B cell (primary cell): ENCODE measurements around the gene CAPN11. TPM values are rescaled to one million over a fixed set of nuclear protein-coding genes. Genes with fewer than 3 reads are reported as not detected.

Source experiments
- ATAC-seq: fragments of 200-7000 bp; cut with Tn5 transposase; one replicate; pipeline ENCODE4 v1.10.0; 2021; ENCODE audit warnings: low read depth, mild to moderate bottlenecking, moderate number of reproducible peaks, moderate library complexity
- CTCF ChIA-PET: fragments of 350-600 bp; sonication (Branson Sonifier 250); formaldehyde crosslinking; loops from one replicate; lab custom pipeline; 2021; ENCODE audit warnings: antibody characterized with exemption, inconsistent platforms; lab: Charles Lee
- POLR2A ChIA-PET: fragments of 350-600 bp; sonication (Branson Sonifier 250); formaldehyde crosslinking; loops from one replicate; lab custom pipeline; 2021; ENCODE audit warnings: antibody characterized with exemption; lab: Charles Lee
- DNase-seq: peaks from one replicate; pipeline ENCODE4 v3.0.0; 2013
- H2AFZ ChIP-seq: 2 replicates; pipeline ENCODE4 v1.6.1; 2012; ENCODE audit warnings: mild to moderate bottlenecking, low read depth, low read length; ENCODE audit not compliant: insufficient read depth, poor library complexity, severe bottlenecking
- H3K27ac ChIP-seq, 2 donors: 1 replicate in 1 of 2; 2 replicates in 1 of 2; pipeline ENCODE4 v1.5.1; 2012 to 2013; ENCODE audit warnings: low read length in 2 of 2, mild to moderate bottlenecking in 2 of 2, moderate library complexity in 1 of 2
- H3K27me3 ChIP-seq, 4 experiments: fragments of 200-600 bp in 1 of 4; sonication (generic) in 1 of 4; replicated peaks in 1 of 4; 1 replicate in 2 of 4; 2 replicates in 2 of 4; pipeline versions ENCODE4 v1.6.1 to v1.7.0; 2013 to 2016; ENCODE audit warnings: low read length in 3 of 4, mild to moderate bottlenecking in 2 of 4, mixed read lengths in 1 of 4, moderate library complexity in 1 of 4; ENCODE audit not compliant: insufficient read depth in 4 of 4, control insufficient read depth in 3 of 4; ENCODE audit errors: control extremely low read depth in 1 of 4
- H3K36me3 ChIP-seq, 2 experiments: replicated peaks in 1 of 2; 1 replicate in 1 of 2; 2 replicates in 1 of 2; pipeline versions ENCODE4 v1.6.1 to v1.7.1; 2013; ENCODE audit warnings: low read length in 1 of 2; ENCODE audit not compliant: insufficient read depth in 2 of 2, control insufficient read depth in 1 of 2; ENCODE audit errors: control extremely low read depth in 1 of 2, extremely low read depth in 1 of 2
- H3K4me1 ChIP-seq, 2 donors: fragments of 200-600 bp in 1 of 2; sonication (generic) in 1 of 2; 1 replicate in 1 of 2; 2 replicates in 1 of 2; pipeline versions ENCODE4 v1.5.1 to v1.6.1; 2013 to 2017; ENCODE audit warnings: low read length in 2 of 2; ENCODE audit not compliant: control insufficient read depth in 2 of 2, insufficient read depth in 2 of 2
- H3K4me2 ChIP-seq: replicated peaks from 2 replicates; pipeline ENCODE3; 2012; ENCODE audit warnings: mild to moderate bottlenecking, low read depth, low read length; ENCODE audit not compliant: poor library complexity, severe bottlenecking
- H3K4me3 ChIP-seq, 5 experiments: fragments of 200-600 bp in 1 of 5; sonication (generic) in 1 of 5; 1 replicate in 3 of 5; 2 replicates in 2 of 5; pipeline versions ENCODE4 v1.5.1 to v1.7.0; 2011 to 2016; ENCODE audit warnings: low read length in 4 of 5, mild to moderate bottlenecking in 4 of 5, low read depth in 2 of 5, control low read depth in 1 of 5, moderate library complexity in 1 of 5; ENCODE audit not compliant: insufficient read depth in 1 of 5; ENCODE audit errors: control extremely low read depth in 1 of 5, extremely low read depth in 1 of 5
- H3K79me2 ChIP-seq: fragments of 200-600 bp; sonication (generic); one replicate; pipeline ENCODE4 v1.6.0; 2016; ENCODE audit warnings: low read length; ENCODE audit not compliant: control insufficient read depth, insufficient read depth
- H3K9ac ChIP-seq: fragments of 200-600 bp; sonication (generic); 2 replicates; pipeline ENCODE4 v1.6.1; 2017; ENCODE audit warnings: mild to moderate bottlenecking, low read length, moderate library complexity
- H3K9me3 ChIP-seq, 3 donors: one replicate each; pipeline versions ENCODE4 v1.6.1 to v1.7.1; 2013; ENCODE audit warnings: low read length in 2 of 3; ENCODE audit not compliant: control insufficient read depth in 2 of 3, insufficient read depth in 1 of 3; ENCODE audit errors: control extremely low read depth in 1 of 3
- H4K20me1 ChIP-seq: 2 replicates; pipeline ENCODE4 v1.6.0; 2012; ENCODE audit warnings: mild to moderate bottlenecking, low read length; ENCODE audit not compliant: insufficient read depth, control insufficient read depth, poor library complexity, severe bottlenecking
- H3K27ac Mint-ChIP-seq: one replicate; pipeline ENCODE4 v1.8.0; 2021; ENCODE audit warnings: mixed read lengths
- H3K27me3 Mint-ChIP-seq: one replicate; pipeline ENCODE4 v1.8.0; 2021; ENCODE audit warnings: mixed read lengths
- H3K4me1 Mint-ChIP-seq: one replicate; pipeline ENCODE4 v1.8.0; 2021; ENCODE audit warnings: mixed read lengths
- H3K4me3 Mint-ChIP-seq: one replicate; pipeline ENCODE4 v1.8.0; 2021; ENCODE audit warnings: mixed read lengths
- H3K9me3 Mint-ChIP-seq: one replicate; pipeline ENCODE4 v1.8.0; 2022; ENCODE audit warnings: mixed read lengths; ENCODE audit not compliant: insufficient read depth
- EZH2 ChIP-seq: IDR thresholded peaks from 2 replicates; pipeline ENCODE4 v1.6.1; 2012; ENCODE audit warnings: borderline replicate concordance, low read depth, mild to moderate bottlenecking, moderate library complexity, low read length; ENCODE audit not compliant: insufficient read depth, poor library complexity, severe bottlenecking
- WGBS: methylation state at CpG from one replicate; pipeline ENCODE4 v1.1.5; 2013; ENCODE audit warnings: missing lambda C conversion rate; ENCODE audit not compliant: insufficient coverage; 5-methylcytosine and 5-hydroxymethylcytosine counted together
- intact Hi-C: fragments of 100-400 bp; cut with micrococcal nuclease; formaldehyde crosslinking; loops from one replicate; pipeline ENCODE4 v1.10.0; 2022
- polyA plus RNA-seq: library from polyadenylated mRNA; depleted of rRNA; stranded (reverse); fragments of >200 nt; gene quantifications from 2 replicates; pipeline ENCODE4 v1.2.3, GENCODE V29; 2012
- total RNA-seq, 2 donors: library from RNA; stranded (reverse); fragments of 120-200 nt in 1 of 2; gene quantifications; 1 replicate in 1 of 2; 2 replicates in 1 of 2; pipeline versions ENCODE4 v1.2.3 to v1.2.4, GENCODE V29; 2013 to 2022
- TF ChIP-seq, protein P1 (sequence below): fragments of 200-600 bp; IDR thresholded peaks from one replicate; pipeline ENCODE4 v1.8.0; 2022; ENCODE audit warnings: antibody characterized with exemption, mild to moderate bottlenecking

CAPN11 gene
- total and polyA plus RNA-seq, 2 donors (not counting 1 experiment from before 2014, with no cell fraction given), result not detected

DNA sequence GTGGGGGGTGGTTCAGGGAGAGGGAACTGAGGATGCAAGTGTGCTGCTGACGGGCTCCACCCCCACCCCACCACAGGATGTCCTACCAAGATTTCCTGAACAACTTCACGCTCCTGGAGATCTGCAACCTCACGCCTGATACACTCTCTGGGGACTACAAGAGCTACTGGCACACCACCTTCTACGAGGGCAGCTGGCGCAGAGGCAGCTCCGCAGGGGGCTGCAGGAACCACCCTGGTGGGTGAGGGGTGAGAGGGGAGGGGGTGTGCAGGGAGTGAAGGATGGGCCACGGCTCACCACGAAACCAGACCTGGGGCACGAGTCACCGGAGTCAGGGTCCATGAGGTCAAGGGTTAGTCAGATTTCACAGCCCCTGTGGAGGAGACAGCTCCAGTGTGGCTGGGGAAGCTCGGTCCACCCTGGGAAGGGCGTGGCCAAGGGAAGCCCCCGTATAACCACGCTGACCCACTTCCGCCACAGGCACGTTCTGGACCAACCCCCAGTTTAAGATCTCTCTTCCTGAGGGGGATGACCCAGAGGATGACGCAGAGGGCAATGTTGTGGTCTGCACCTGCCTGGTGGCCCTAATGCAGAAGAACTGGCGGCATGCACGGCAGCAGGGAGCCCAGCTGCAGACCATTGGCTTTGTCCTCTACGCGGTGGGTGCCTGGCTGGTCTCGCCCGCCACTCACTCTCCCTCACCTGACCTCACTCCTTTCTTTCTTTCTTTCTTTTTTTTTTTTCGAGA lies 18.3 kb downstream of the CAPN11 start:
- POLR2A ChIA-PET, result interaction anchor here (1.3 kb wide), 1 partner anchor 87 kb away, joined by 3 read pairs; no protein-coding TSS in a partner anchor
- DNase-seq, result peak; percentile 75
- peak overlapping the region; percentile 69 for H3K4me2 ChIP-seq

More for the DNA sequence above, 18.3 kb downstream of the CAPN11 start:
- Histone ChIP-seq H3K79me2 (no peaks in the 10 kb centered on the region), H3K9me3 (peaks cover 0 to 3% (median 0%) of the 10 kb centered on the region in 3 donors), H3K27ac (no peak overlapping the region), H2AFZ (peak overlapping the region; percentile 50), H3K4me1 (peaks cover 10 to 18% of the 10 kb centered on the region in 2 donors), H3K27me3 (peaks cover 0 to 15% (median under 1%) of the 10 kb centered on the region in 4 experiments), H4K20me1 (no peaks in the 10 kb centered on the region), H3K36me3 (no peaks in the 10 kb centered on the region), H3K4me3 (peak overlapping the region in 2 of 5 experiments; percentile 9 to 15), H3K9ac (peak overlapping the region; percentile 31)
- Mint-ChIP-seq H3K4me1 (peaks cover 16% of the 10 kb centered on the region), H3K27ac (no peak overlapping the region), H3K27me3 (peaks cover 9% of the 10 kb centered on the region), H3K9me3 (no peaks in the 10 kb centered on the region), H3K4me3 (peak overlapping the region; percentile 60)
- TF ChIP-seq, protein P1, sequence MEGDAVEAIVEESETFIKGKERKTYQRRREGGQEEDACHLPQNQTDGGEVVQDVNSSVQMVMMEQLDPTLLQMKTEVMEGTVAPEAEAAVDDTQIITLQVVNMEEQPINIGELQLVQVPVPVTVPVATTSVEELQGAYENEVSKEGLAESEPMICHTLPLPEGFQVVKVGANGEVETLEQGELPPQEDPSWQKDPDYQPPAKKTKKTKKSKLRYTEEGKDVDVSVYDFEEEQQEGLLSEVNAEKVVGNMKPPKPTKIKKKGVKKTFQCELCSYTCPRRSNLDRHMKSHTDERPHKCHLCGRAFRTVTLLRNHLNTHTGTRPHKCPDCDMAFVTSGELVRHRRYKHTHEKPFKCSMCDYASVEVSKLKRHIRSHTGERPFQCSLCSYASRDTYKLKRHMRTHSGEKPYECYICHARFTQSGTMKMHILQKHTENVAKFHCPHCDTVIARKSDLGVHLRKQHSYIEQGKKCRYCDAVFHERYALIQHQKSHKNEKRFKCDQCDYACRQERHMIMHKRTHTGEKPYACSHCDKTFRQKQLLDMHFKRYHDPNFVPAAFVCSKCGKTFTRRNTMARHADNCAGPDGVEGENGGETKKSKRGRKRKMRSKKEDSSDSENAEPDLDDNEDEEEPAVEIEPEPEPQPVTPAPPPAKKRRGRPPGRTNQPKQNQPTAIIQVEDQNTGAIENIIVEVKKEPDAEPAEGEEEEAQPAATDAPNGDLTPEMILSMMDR, result no peak
- TF ChIP-seq EZH2, result no peak
- WGBS, result 12% methylated on average over 16 of the region's 24 CpGs
- intact Hi-C loops, result no loop called here
- CTCF ChIA-PET, result interaction anchor here (0.7 to 2.8 kb wide), 6 partner anchors 8 to 402 kb away, joined by 3 to 13 read pairs (median 6); no protein-coding TSS in a partner anchor
- peak; percentile 72 for ATAC-seq
